ENCODE measurements around the gene RCAN2. TPM values are rescaled to one million over a fixed set of nuclear protein-coding genes. Genes with fewer than 3 reads are reported as not detected.

Gene RCAN2
- total and polyA plus RNA-seq, 2 experiments from 2014 or later = 6.0 to 9.3 TPM

DNA sequence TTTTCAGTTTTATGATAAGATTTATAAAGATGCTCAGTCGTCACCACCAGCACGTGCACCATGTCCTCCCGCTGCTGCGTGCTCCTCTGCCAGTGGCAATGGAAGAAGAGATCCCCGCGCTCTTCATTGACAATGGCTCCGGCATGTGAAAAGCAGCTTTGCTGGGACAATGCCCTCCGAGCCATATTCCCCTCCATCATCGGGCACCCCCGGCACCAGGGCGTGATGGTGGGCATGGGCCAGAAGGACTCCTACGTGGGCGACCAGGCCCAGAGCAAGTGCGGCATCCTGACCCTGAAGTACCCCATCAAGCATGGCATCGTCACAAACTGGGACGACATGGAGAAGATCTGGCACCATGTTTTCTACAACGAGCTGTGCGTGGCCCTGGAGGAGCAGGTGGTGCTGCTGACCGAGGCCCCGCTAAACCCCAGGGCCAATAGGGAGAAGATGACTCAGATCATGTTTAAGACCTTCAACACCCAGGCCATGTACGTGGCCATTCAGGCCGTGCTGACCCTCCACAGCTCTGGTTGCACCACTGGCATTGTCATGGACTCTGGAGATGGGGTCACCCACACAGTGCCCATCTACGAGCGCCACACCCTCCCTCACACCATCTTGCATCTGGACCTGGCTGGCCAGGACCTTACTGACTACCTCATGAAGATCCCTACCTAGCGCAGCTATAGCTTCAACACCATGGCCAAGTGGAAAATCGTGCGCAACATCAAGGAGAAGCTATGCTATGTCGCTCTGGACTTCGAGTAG, 286.2 kb downstream of the RCAN2 start:
- H3K27ac ChIP-seq (ENCODE audit: low read depth) = no peak overlapping the region
- peaks cover under 1% of the 10 kb centered on the region; the same call in 1 of the 2 replicates for H3K4me1 ChIP-seq (ENCODE audit: insufficient read depth)
- H3F3A ChIP-seq (replicated peaks; ENCODE audit: low read depth) = no peaks in the 10 kb centered on the region
- no peaks in the 10 kb centered on the region for H3K79me2 ChIP-seq (replicated peaks; ENCODE audit: insufficient read depth)
- DNase-seq (ENCODE audit: low spot score) (no peak), ATAC-seq (no peak)
- H3K36me3 ChIP-seq (ENCODE audit: insufficient read depth) = no peaks in the 10 kb centered on the region
- H3K9me2 ChIP-seq (ENCODE audit: insufficient read depth) = 0 out of 2 replicates have a peak, but pooled peaks cover 3% of the 10 kb centered on the region
- no peak overlapping the region for H3K4me2 ChIP-seq
- Mint-ChIP-seq H3K27me3 (ENCODE audit: insufficient read depth, low read depth, poor library complexity) (no peaks in the 10 kb centered on the region), H3K4me3 (no peak overlapping the region), H3K36me3 (ENCODE audit: low read depth) (no peaks in the 10 kb centered on the region), H3K27ac (no peak overlapping the region), H3K9me3 (no peaks in the 10 kb centered on the region), H3K4me1 (no peaks in the 10 kb centered on the region)
- H3K27me3 ChIP-seq (ENCODE audit: insufficient read depth) = no peaks in the 10 kb centered on the region
- H4K20me1 ChIP-seq (replicated peaks; ENCODE audit: insufficient read depth) = no peaks in the 10 kb centered on the region
- TF ChIP-seq REST (IDR thresholded peaks at IDR 0.05; ENCODE audit: unreplicated experiment) = no peak
- TF ChIP-seq POLR2AphosphoS5 (IDR thresholded peaks at IDR 0.05; ENCODE audit: low read depth) = no peak
- no peak for TF ChIP-seq EZH2 (IDR thresholded peaks at IDR 0.05; ENCODE audit: low read depth, unreplicated experiment)
- no peak for TF ChIP-seq EZH2phosphoT487 (IDR thresholded peaks at IDR 0.05; ENCODE audit: unreplicated experiment)
- no peak for TF ChIP-seq ZNF462 (CRISPR knock-in tag; IDR thresholded peaks at IDR 0.05)
- TF ChIP-seq CREB1 (CRISPR knock-in tag; IDR thresholded peaks at IDR 0.05; ENCODE audit: low read depth) = no peak
- TF ChIP-seq, protein P1, sequence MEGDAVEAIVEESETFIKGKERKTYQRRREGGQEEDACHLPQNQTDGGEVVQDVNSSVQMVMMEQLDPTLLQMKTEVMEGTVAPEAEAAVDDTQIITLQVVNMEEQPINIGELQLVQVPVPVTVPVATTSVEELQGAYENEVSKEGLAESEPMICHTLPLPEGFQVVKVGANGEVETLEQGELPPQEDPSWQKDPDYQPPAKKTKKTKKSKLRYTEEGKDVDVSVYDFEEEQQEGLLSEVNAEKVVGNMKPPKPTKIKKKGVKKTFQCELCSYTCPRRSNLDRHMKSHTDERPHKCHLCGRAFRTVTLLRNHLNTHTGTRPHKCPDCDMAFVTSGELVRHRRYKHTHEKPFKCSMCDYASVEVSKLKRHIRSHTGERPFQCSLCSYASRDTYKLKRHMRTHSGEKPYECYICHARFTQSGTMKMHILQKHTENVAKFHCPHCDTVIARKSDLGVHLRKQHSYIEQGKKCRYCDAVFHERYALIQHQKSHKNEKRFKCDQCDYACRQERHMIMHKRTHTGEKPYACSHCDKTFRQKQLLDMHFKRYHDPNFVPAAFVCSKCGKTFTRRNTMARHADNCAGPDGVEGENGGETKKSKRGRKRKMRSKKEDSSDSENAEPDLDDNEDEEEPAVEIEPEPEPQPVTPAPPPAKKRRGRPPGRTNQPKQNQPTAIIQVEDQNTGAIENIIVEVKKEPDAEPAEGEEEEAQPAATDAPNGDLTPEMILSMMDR (conservative IDR thresholded peaks at IDR 0.05; ENCODE audit: low read depth in 2 of 2) = no peak
- TF ChIP-seq, protein P2, sequence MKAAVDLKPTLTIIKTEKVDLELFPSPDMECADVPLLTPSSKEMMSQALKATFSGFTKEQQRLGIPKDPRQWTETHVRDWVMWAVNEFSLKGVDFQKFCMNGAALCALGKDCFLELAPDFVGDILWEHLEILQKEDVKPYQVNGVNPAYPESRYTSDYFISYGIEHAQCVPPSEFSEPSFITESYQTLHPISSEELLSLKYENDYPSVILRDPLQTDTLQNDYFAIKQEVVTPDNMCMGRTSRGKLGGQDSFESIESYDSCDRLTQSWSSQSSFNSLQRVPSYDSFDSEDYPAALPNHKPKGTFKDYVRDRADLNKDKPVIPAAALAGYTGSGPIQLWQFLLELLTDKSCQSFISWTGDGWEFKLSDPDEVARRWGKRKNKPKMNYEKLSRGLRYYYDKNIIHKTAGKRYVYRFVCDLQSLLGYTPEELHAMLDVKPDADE (IDR thresholded peaks at IDR 0.05) = no peak
- no peak for TF ChIP-seq ZNF114 (CRISPR knock-in tag; IDR thresholded peaks at IDR 0.05)
- H3K4me3 ChIP-seq = no peak overlapping the region
- H2AFZ ChIP-seq = no peak overlapping the region
